Measurements from ENCODE around the gene EPAS1.

The EPAS1 gene

DNA sequence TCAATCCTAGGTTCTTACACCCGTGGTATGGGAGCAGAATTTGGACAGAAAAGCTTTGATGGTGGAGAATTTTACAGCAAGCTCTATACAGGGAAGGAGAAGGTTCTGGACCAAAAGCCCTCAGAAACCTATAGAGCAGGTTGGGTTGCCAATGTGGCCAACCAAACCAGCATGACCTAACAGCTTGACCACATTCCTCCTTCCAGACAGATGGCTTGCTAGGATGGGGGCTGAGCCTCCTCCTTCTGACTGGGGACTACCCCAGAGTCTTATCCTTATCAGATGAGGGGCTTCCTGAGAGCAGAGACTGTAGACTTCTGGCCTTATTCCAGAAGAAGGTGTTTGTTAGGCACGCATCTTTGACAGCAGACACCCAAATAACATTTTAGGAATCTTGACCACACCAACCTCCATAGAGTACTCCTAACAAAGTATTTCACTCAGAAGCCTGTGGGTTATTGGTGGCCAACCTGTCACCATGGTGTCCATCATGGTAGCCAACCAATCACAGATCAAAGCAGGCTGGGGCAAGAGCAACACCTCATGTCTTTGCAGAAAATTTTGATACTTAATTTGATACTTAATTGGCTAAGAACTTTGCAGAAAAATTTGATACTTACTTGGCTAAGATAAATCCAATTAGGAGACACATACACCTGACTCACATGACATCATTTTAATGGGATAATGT is 34.8 kb upstream of the EPAS1 start:
- no peak for TF ChIP-seq CTCF (IDR thresholded peaks at IDR 0.05; ENCODE audit: borderline replicate concordance, control extremely low read depth, extremely low read depth, insufficient read depth, missing control alignments)
- in situ Hi-C loops (cut with MboI; ENCODE audit: low sequenced_read_pairs, unreplicated experiment), result no loop called here
- no peak for DNase-seq (ENCODE audit: low spot score)

GRCh38 chr2:46263347-46263746 is 33.9 kb upstream of the EPAS1 start:
- in situ Hi-C loops (cut with MboI; ENCODE audit: low sequenced_read_pairs, unreplicated experiment), result no loop called here
- no peak for TF ChIP-seq CTCF (IDR thresholded peaks at IDR 0.05; ENCODE audit: borderline replicate concordance, control extremely low read depth, extremely low read depth, insufficient read depth, missing control alignments)
- DNase-seq (ENCODE audit: low spot score), result no peak

- TF ChIP-seq CTCF (IDR thresholded peaks at IDR 0.05; ENCODE audit: borderline replicate concordance, control extremely low read depth, extremely low read depth, insufficient read depth, missing control alignments), result no peak
- in situ Hi-C loops (cut with MboI; ENCODE audit: low sequenced_read_pairs, unreplicated experiment), result no loop called here
- DNase-seq (ENCODE audit: low spot score), result no peak
Observed at GRCh38 chr2:46264447-46264846, 32.8 kb upstream of the EPAS1 start.

GRCh38 chr2:46266134-46266533 is 31.1 kb upstream of the EPAS1 start:
- DNase-seq (ENCODE audit: low spot score), result no peak
- no peak for TF ChIP-seq CTCF (IDR thresholded peaks at IDR 0.05; ENCODE audit: borderline replicate concordance, control extremely low read depth, extremely low read depth, insufficient read depth, missing control alignments)
- in situ Hi-C loops (cut with MboI; ENCODE audit: low sequenced_read_pairs, unreplicated experiment), result no loop called here

GRCh38 chr2:46267616-46268015 is 29.6 kb upstream of the EPAS1 start:
- TF ChIP-seq CTCF (IDR thresholded peaks at IDR 0.05; ENCODE audit: borderline replicate concordance, control extremely low read depth, extremely low read depth, insufficient read depth, missing control alignments), result no peak
- in situ Hi-C loops (cut with MboI; ENCODE audit: low sequenced_read_pairs, unreplicated experiment), result no loop called here
- no peak for DNase-seq (ENCODE audit: low spot score)

DNA sequence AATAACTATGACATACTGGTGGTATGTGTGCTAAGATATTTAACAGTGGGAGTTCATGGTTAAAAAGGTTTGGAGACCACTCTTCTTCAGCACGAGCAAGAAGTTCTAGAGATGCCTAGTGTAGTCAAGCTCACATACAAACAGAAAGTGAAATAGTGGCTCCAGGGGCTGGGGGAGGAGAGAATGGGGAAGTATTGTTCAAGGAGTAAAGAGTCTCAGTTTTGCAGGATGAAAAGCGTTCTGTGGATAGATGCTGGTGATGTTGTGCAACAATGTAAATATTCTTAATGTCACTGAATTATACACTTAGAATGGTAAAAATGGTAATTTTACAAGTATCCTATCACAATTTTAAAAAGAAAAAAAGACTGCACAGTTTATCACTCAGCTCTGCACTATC is 29.0 kb upstream of the EPAS1 start:
- in situ Hi-C loops (cut with MboI; ENCODE audit: low sequenced_read_pairs, unreplicated experiment), result no loop called here
- TF ChIP-seq CTCF (IDR thresholded peaks at IDR 0.05; ENCODE audit: borderline replicate concordance, control extremely low read depth, extremely low read depth, insufficient read depth, missing control alignments), result no peak
- no peak for DNase-seq (ENCODE audit: low spot score)

Data from GM13976 (cell line).